GM18868 (cell line): ENCODE results near the gene OR11H7.
"Not testable (repeated sequence)": the region's sequence is repeated elsewhere in the genome, so short reads cannot be mapped to it uniquely, and the experiment has no call there.

ENCODE experiments used
- ATAC-seq: cut with Tn5 transposase; IDR thresholded peaks from one replicate; pipeline ENCODE4 v1.9.1; 2021; ENCODE audit warnings: mild to moderate bottlenecking, moderate library complexity; ENCODE audit not compliant: unreplicated experiment

The OR11H7 gene

DNA sequence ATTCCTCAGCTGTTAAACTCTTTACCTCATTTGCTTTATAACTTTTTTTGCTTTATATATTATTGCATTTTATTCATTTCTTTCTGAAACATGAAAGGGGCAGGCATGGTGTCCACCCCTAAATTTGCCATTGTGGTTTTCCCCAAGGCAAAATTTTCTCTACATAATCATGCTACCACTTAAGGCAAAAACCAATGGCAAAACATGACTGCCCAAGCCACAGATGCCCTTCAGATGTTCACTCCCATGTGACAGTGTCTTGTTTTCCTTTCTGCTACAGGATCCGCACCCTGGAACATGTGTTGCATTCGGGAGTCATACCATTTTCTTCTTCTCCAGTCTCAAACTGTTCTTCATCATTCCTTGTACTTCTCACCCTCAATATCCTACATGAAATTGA is 48.6 kb downstream of the OR11H7 start:
- no peak for ATAC-seq

DNA sequence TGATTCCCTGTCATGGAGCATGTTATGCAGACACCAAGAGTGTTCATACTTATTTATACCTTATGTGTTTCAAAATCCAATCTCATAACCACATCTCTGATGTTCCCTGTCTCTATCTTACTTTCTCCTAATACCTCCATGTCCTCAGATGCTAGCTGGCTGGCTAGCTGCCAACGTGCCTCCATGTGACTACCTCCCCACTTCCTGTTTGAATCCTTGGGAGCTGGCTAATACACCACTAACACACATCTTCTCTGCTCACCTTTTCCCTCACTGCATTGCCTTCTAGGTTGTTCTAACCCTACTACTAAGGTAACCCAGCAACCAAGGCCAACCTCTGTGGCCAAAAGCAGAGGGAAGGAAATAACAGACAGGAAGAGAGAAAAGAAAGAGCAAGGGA is 49.6 kb downstream of the OR11H7 start:
- ATAC-seq = no peak

DNA sequence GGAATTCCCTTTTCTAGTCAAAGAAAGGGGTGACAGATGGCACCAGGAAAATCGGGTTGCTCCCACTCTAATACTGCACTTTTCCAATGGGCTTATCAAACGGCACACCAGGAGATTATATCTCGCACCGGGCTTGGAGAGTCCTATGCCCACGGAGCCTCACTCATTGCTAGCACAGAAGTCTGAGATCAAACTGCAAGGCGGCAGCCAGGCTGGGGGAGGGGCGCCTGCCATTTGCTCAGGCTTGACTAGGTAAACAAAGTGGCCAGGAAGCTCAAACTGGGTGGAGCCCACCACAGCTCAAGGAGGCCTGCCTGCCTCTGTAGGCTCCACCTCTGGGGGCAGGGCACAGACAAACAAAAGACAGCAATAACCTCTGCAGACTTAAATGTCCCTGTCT is 51.5 kb downstream of the OR11H7 start:
- ATAC-seq = not testable (repeated sequence)
